ENCODE measurements around the gene KLK7. TPM values are rescaled to one million over a fixed set of nuclear protein-coding genes. Genes with fewer than 3 reads are reported as not detected.

Gene KLK7
- total RNA-seq, 2 donors from 2014 or later, result not detected

GRCh38 chr19:50947123-50947522 is 36.6 kb downstream of the KLK7 start:
- TF ChIP-seq CTCF (IDR thresholded peaks at IDR 0.05), result no peak
- no peak overlapping the region for H3K27ac ChIP-seq
- no peaks in the 10 kb centered on the region for H3K27me3 ChIP-seq (replicated peaks; ENCODE audit: insufficient read depth)
- DNase-seq (ENCODE audit: low spot score) (no peak), ATAC-seq (ENCODE audit: insufficient number of reproducible peaks, low FRiP score, low read depth) (no peak)
- H3K4me3 ChIP-seq, result no peak overlapping the region
- no peaks in the 10 kb centered on the region for H3K4me1 ChIP-seq (ENCODE audit: control insufficient read depth in 1 of 2, low read depth in 2 of 2)
- H3K36me3 ChIP-seq, result no peaks in the 10 kb centered on the region
- no peaks in the 10 kb centered on the region for H3K9me3 ChIP-seq

GRCh38 chr19:50944795-50945194 is 38.9 kb downstream of the KLK7 start:
- no peak for DNase-seq (ENCODE audit: low spot score)
- no peak for ATAC-seq (ENCODE audit: insufficient number of reproducible peaks, low FRiP score, low read depth)
- Histone ChIP-seq H3K9me3 (no peaks in the 10 kb centered on the region), H3K4me1 (ENCODE audit: control insufficient read depth in 1 of 2, low read depth in 2 of 2) (no peaks in the 10 kb centered on the region), H3K27ac (no peak overlapping the region), H3K36me3 (no peaks in the 10 kb centered on the region), H3K27me3 (replicated peaks; ENCODE audit: insufficient read depth) (no peaks in the 10 kb centered on the region), H3K4me3 (no peak overlapping the region)
- TF ChIP-seq CTCF (IDR thresholded peaks at IDR 0.05), result no peak

GRCh38 chr19:50943074-50943828 is 40.5 kb downstream of the KLK7 start:
- no peak for TF ChIP-seq CTCF (IDR thresholded peaks at IDR 0.05)
- no peaks in the 10 kb centered on the region for H3K9me3 ChIP-seq
- no peaks in the 10 kb centered on the region for H3K27me3 ChIP-seq (replicated peaks; ENCODE audit: insufficient read depth)
- ATAC-seq (ENCODE audit: insufficient number of reproducible peaks, low FRiP score, low read depth) (no peak), DNase-seq (ENCODE audit: low spot score) (no peak)
- H3K4me3 ChIP-seq, result no peak overlapping the region
- H3K27ac ChIP-seq, result no peak overlapping the region
- H3K36me3 ChIP-seq, result no peaks in the 10 kb centered on the region
- H3K4me1 ChIP-seq (ENCODE audit: control insufficient read depth in 1 of 2, low read depth in 2 of 2), result no peaks in the 10 kb centered on the region

- H3K27ac ChIP-seq, result no peak overlapping the region
- no peaks in the 10 kb centered on the region for H3K9me3 ChIP-seq
- no peaks in the 10 kb centered on the region for H3K36me3 ChIP-seq
- no peaks in the 10 kb centered on the region for H3K27me3 ChIP-seq (replicated peaks; ENCODE audit: insufficient read depth)
- DNase-seq (ENCODE audit: low spot score) (no peak), ATAC-seq (ENCODE audit: insufficient number of reproducible peaks, low FRiP score, low read depth) (no peak)
- H3K4me1 ChIP-seq (ENCODE audit: control insufficient read depth in 1 of 2, low read depth in 2 of 2), result no peaks in the 10 kb centered on the region
- H3K4me3 ChIP-seq, result no peak overlapping the region
- TF ChIP-seq CTCF (IDR thresholded peaks at IDR 0.05), result no peak
These were observed 44.1 kb downstream of the KLK7 start for GRCh38 chr19:50939596-50939995.

- Histone ChIP-seq H3K4me1 (ENCODE audit: control insufficient read depth in 1 of 2, low read depth in 2 of 2) (no peaks in the 10 kb centered on the region), H3K27ac (no peak overlapping the region), H3K9me3 (no peaks in the 10 kb centered on the region), H3K36me3 (no peaks in the 10 kb centered on the region), H3K27me3 (replicated peaks; ENCODE audit: insufficient read depth) (no peaks in the 10 kb centered on the region), H3K4me3 (no peak overlapping the region)
- no peak for TF ChIP-seq CTCF (IDR thresholded peaks at IDR 0.05)
- DNase-seq (ENCODE audit: low spot score) (no peak), ATAC-seq (ENCODE audit: insufficient number of reproducible peaks, low FRiP score, low read depth) (no peak)
These were observed 50.1 kb downstream of the KLK7 start for GRCh38 chr19:50933640-50934039.

All from thoracic aorta (tissue), 2 donors.